Muscle of leg (tissue), 11 donors: ENCODE measurements around the gene CLCN5. TPM values are rescaled to one million over a fixed set of nuclear protein-coding genes. Genes with fewer than 3 reads are reported as not detected.
A peak's percentile ranks its signal among the peaks of the same experiment; 100 is the strongest.
"Not testable (repeated sequence)": the region's sequence is repeated elsewhere in the genome, so short reads cannot be mapped to it uniquely, and the experiment has no call there.

Experiments used
- DNase-seq: peaks from one replicate; pipeline ENCODE4 v3.0.0; 2013
- H3K27ac ChIP-seq: one replicate; pipeline ENCODE4 v1.5.1; 2013; ENCODE audit warnings: mild to moderate bottlenecking, low read length, control low read depth
- H3K27me3 ChIP-seq: one replicate; pipeline ENCODE4 v1.6.1; 2013; ENCODE audit warnings: low read length; ENCODE audit not compliant: control insufficient read depth, insufficient read depth
- H3K36me3 ChIP-seq: one replicate; pipeline ENCODE4 v1.6.1; 2013; ENCODE audit warnings: low read length; ENCODE audit not compliant: control insufficient read depth, insufficient read depth
- H3K4me1 ChIP-seq: one replicate; pipeline ENCODE4 v1.6.1; 2013; ENCODE audit warnings: low read length; ENCODE audit not compliant: control insufficient read depth, insufficient read depth
- H3K4me3 ChIP-seq: one replicate; pipeline ENCODE4 v1.5.1; 2013; ENCODE audit warnings: low read length, control low read depth
- H3K9me3 ChIP-seq: replicated peaks from 2 replicates; pipeline ENCODE4 v1.6.1; 2013; ENCODE audit warnings: low read depth, low read length; ENCODE audit not compliant: control insufficient read depth
- WGBS: methylation state at CpG from one replicate; pipeline ENCODE4 v1.1.5; 2013; ENCODE audit warnings: missing lambda C conversion rate; ENCODE audit not compliant: insufficient coverage; 5-methylcytosine and 5-hydroxymethylcytosine counted together
- polyA plus RNA-seq, 8 donors: library from polyadenylated mRNA; unstranded; fragments of 120-200 nt; gene quantifications; one replicate each; pipeline versions ENCODE4 v1.2.1 to v1.2.3, GENCODE V29; 2013; ENCODE audit warnings: inconsistent platforms in 1 of 8, low replicate concordance in 1 of 8; ENCODE audit not compliant: insufficient read length in 8 of 8, insufficient read depth in 1 of 8
- total RNA-seq: library from RNA; stranded (reverse); fragments of 120-200 nt; gene quantifications from one replicate; pipeline ENCODE4 v1.2.4, GENCODE V29; 2013

CLCN5 gene
- total and polyA plus RNA-seq, 9 donors, result 70.4 to 107 (median 85.3) TPM

DNA sequence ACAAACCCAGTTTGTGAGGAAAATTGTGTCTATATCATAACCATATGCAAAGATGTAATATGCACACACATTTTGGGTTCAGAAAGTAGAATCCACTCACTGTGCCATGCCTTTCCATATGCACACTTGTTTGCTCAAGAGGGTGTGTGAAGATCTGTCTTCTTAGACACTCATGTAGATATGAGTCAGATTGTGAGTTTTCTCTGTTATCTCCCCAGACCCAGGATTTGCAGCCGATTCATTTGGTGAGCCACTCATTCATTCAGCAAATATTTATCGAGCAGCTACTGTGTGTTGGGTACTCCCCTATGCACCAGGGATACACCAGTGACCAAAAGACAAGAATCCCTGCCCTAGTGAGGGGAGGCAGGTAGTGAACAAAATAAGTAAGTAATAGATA lies 81.5 kb downstream of the CLCN5 start:
- peaks cover 2% of the 10 kb centered on the region for H3K36me3 ChIP-seq
- peaks cover 23% of the 10 kb centered on the region for H3K27me3 ChIP-seq
- H3K4me1 ChIP-seq, result peaks cover 5% of the 10 kb centered on the region
- no peaks in the 10 kb centered on the region for H3K9me3 ChIP-seq
- no peak for DNase-seq
- WGBS, result no CpG with 5 or more reads among the region's 2 CpGs
- no peak overlapping the region for H3K4me3 ChIP-seq
- no peak overlapping the region for H3K27ac ChIP-seq

DNA sequence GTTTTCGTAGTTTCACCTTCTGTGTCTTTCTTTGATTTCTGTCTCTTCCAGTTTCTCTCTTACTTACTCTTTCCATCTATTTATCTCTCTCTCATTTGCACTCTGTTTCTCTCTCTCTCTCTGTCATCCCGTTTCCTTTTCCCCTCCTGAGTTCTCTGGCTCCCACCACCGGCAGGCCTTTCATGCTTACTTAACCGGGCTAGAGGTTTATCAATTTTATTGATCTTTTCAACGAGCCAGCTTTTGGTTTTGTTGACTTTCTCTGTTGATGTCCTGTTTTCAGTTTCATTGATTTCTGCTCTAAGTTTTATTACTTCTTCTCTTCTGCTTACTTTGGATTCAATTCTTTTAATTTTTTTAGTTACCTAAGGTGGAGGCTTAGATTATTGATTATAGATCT lies 103.2 kb downstream of the CLCN5 start:
- not testable (repeated sequence) for H3K4me1 ChIP-seq, H3K27me3 ChIP-seq, H3K4me3 ChIP-seq, DNase-seq, H3K27ac ChIP-seq, H3K36me3 ChIP-seq, H3K9me3 ChIP-seq
- 89% methylated on average over 1 of the region's 5 CpGs for WGBS

DNA sequence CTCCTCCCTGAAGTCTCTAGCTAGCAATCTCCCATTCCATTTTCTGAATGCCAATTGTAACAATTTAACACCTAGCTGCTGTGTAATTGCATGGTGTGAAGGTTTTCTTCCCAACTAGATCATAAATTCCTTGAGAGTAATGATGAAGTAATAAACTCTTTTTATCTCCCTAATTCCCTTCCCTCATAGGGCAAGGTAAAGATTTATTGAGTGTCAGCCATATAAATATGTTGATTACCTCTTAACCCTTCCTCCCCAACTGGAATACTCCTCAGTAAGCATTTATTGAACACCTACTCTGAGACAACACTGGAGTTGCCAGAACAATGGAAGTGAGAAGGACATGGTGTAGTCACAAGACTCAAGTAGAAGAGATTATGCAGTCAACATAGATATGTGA lies 112.7 kb downstream of the CLCN5 start:
- no peak for DNase-seq
- Histone ChIP-seq H3K9me3 (no peaks in the 10 kb centered on the region), H3K27me3 (no peaks in the 10 kb centered on the region), H3K36me3 (no peaks in the 10 kb centered on the region), H3K4me1 (peaks cover 3% of the 10 kb centered on the region), H3K27ac (no peak overlapping the region), H3K4me3 (no peak overlapping the region)

DNA sequence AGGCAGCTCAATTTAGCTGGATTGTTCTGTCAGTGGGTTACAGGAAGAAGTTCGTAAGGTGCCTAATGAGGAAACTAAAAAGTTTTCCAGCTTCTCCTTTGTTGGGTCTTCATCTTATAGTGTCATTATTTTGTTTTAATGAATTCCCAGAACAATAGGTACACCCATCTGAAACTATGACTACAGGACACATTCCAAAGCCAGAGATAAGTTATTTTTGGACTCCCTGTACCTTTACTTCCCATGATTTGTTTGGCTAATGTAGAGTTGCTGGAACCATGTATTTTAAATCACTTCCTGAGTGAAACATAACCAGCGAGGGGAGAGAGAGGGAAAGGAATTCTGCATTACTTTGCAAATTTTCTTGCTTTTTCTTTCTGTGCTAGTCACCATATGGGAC lies 114.0 kb downstream of the CLCN5 start:
- no CpG with 5 or more reads among the region's 2 CpGs for WGBS
- DNase-seq, result peak; percentile 53
- no peaks in the 10 kb centered on the region for H3K9me3 ChIP-seq
- H3K36me3 ChIP-seq, result no peaks in the 10 kb centered on the region
- peak overlapping the region; percentile 37 for H3K27ac ChIP-seq
- peaks cover 3% of the 10 kb centered on the region for H3K4me1 ChIP-seq
- no peaks in the 10 kb centered on the region for H3K27me3 ChIP-seq
- no peak overlapping the region for H3K4me3 ChIP-seq

DNA sequence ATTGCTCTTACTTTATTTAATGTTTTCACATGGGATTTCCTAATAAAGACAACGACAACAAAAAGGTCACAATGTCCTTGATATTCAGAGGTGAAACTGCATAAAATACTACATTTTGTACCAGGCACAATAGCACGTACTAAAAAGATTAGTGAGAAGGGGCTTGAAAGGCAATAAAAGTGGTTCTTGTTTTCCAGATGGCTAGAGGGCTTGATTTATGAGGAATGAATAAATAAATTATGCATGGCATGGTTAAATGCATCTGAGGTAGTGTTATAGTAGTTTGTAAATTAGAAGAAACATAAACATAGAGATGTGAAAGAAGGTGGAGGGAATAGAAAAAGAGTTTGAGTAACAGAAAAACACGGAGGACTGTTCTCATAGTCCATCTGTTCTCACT lies 123.4 kb downstream of the CLCN5 start:
- H3K36me3 ChIP-seq, result peaks cover 7% of the 10 kb centered on the region
- WGBS, result no CpG with 5 or more reads among the region's 3 CpGs
- no peaks in the 10 kb centered on the region for H3K9me3 ChIP-seq
- no peaks in the 10 kb centered on the region for H3K4me1 ChIP-seq
- H3K4me3 ChIP-seq, result no peak overlapping the region
- no peak overlapping the region for H3K27ac ChIP-seq
- no peak for DNase-seq
- H3K27me3 ChIP-seq, result peaks cover 7% of the 10 kb centered on the region

DNA sequence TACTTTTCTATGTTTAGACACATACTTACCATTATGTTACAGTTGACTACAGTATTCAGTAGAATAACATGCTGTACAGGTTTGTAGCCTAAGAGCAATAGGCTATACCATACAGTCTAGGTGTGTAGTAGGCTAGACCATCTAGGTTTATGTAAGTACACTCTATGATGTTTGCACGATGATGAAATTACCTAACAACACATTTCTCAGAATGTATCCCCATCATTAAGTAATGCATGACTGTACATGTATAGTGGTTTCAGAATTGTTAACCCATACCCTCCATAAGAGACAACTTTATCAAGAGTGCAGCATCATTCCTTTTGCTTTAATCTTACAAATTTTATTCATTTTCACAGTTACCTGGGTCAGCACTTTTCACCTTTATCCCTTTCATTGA lies 126.8 kb downstream of the CLCN5 start:
- DNase-seq, result no peak
- no peak overlapping the region for H3K27ac ChIP-seq
- no CpG with 5 or more reads among the region's 1 CpG for WGBS
- H3K9me3 ChIP-seq, result no peaks in the 10 kb centered on the region
- no peaks in the 10 kb centered on the region for H3K4me1 ChIP-seq
- peaks cover 7% of the 10 kb centered on the region for H3K36me3 ChIP-seq
- H3K27me3 ChIP-seq, result peaks cover 8% of the 10 kb centered on the region
- H3K4me3 ChIP-seq, result no peak overlapping the region

DNA sequence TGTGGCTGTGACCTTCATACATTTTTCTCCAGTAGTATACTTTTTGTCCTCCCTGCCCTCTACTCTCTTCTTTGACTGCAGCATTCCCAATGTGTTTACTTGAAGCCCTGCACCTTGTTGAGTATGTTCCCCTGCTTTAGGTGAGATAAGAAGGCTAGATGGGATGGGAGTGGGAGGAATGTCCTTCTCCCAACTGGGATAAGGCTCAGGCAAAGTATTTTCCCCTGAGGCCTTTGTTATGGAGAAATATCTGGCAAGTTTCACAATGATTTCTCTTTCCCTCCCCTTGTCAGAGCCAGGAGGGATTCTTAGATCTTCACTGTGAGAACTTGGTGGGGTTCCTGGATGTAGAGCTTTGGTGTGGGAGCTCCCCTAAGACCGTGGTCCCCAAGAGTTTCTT lies 131.8 kb downstream of the CLCN5 start:
- peaks cover 2% of the 10 kb centered on the region for H3K9me3 ChIP-seq
- no peak for DNase-seq
- no peak overlapping the region for H3K27ac ChIP-seq
- H3K4me3 ChIP-seq, result no peak overlapping the region
- peaks cover 7% of the 10 kb centered on the region for H3K27me3 ChIP-seq
- H3K4me1 ChIP-seq, result no peaks in the 10 kb centered on the region
- peaks cover 21% of the 10 kb centered on the region for H3K36me3 ChIP-seq
- no CpG with 5 or more reads among the region's 1 CpG for WGBS

DNA sequence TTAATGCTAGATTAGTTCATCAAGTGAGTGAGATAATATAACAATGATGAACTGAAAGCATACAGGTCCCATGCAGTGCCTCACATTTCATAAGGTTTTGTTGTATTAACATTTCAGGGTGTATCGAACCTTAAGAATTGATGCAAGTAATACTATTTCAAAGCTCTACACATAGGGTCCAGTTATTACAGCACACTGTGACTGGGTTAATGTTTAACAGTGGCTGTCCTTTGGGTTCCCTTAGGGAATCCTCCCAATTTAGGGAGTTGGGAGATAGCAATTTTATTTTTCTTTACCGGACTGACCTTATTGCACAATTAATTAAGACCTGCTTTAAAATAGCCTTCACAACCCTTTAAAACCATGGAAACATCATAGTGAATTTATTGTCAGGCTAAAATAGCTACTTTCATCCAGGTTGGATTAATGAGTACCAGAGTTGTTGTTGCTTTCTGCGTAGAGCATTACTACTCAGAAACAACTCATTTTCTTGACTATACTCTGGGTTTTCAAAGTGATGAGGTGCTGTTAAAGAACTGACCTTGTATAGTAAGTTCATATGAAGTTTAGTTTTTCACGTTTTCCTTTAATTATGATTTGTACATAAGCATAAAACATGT lies 144.0 kb downstream of the CLCN5 start:
- no peak overlapping the region for H3K4me3 ChIP-seq
- DNase-seq, result no peak
- WGBS, result no CpG with 5 or more reads among the region's 4 CpGs
- peaks cover 5% of the 10 kb centered on the region for H3K27me3 ChIP-seq
- no peaks in the 10 kb centered on the region for H3K9me3 ChIP-seq
- no peak overlapping the region for H3K27ac ChIP-seq
- no peaks in the 10 kb centered on the region for H3K4me1 ChIP-seq
- H3K36me3 ChIP-seq, result peaks cover 8% of the 10 kb centered on the region

DNA sequence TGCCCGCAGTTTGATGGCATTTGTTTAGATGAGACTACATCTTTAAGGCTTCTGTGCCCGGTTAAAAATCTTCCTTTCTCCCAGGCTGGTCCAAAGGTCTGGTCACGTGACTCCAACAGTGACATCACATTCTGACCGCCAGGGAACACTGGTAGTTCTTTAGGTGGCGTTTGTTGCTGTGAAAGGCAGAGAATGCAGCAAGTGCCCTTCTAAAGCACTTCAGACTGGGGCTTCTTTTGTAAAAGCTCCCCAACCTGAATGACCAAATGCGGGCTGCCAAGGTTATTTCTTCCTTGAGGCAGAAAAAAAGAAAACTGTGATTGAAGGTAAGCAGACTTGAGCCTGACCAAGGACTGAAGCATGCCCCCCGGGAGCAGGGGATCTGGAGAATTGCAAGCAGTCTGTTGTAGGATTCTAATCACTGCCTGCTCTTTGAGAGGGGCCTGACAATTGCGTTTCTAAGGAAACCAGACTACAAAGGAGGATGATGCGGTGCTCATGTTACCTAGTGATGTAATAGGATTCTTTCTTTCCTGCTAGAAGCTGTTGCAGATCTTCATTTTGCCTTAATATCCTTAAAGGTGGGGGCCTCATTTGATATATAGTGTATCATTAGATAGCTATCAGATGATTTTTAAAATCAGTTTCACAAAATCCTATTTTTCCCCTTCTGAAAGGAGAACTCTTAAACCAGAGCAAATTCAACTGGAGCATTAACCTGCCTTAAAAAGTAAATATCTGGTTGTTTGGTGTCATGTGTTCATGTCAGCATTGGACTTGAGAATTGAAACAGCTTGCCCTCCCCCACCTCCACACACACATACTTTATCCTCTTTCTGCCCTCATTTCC lies 145.3 kb downstream of the CLCN5 start:
- Histone ChIP-seq H3K36me3 (peaks cover 12% of the 10 kb centered on the region), H3K9me3 (no peaks in the 10 kb centered on the region), H3K27ac (no peak overlapping the region), H3K4me1 (no peaks in the 10 kb centered on the region), H3K4me3 (no peak overlapping the region), H3K27me3 (peaks cover 5% of the 10 kb centered on the region)
- peak; percentile 22 for DNase-seq
- whole genome bisulfite sequencing, result 51% methylated on average over 3 of the region's 9 CpGs

DNA sequence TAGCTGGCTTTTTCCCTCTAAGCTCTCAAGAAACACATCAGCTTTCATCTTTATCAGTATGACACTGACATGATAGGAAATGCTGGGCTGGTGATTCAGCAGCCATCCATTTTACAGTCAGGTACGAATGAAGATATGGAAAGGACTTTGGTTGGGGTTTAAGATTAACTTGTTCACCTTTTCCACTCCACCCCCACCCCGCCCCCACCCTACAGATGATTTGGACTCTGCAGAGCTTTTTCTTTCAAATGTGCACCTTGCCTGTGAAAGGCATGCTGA lies 145.8 kb downstream of the CLCN5 start:
- peaks cover 15% of the 10 kb centered on the region for H3K36me3 ChIP-seq
- no peak overlapping the region for H3K27ac ChIP-seq
- H3K4me3 ChIP-seq, result no peak overlapping the region
- WGBS, result no CpG with 5 or more reads among the region's 2 CpGs
- peaks cover 5% of the 10 kb centered on the region for H3K27me3 ChIP-seq
- H3K9me3 ChIP-seq, result no peaks in the 10 kb centered on the region
- DNase-seq, result no peak
- H3K4me1 ChIP-seq, result no peaks in the 10 kb centered on the region
